ENCODE data around the gene HES1. TPM values are rescaled to one million over a fixed set of nuclear protein-coding genes. Genes with fewer than 3 reads are reported as not detected.

The HES1 gene, protein sequence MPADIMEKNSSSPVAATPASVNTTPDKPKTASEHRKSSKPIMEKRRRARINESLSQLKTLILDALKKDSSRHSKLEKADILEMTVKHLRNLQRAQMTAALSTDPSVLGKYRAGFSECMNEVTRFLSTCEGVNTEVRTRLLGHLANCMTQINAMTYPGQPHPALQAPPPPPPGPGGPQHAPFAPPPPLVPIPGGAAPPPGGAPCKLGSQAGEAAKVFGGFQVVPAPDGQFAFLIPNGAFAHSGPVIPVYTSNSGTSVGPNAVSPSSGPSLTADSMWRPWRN
- 100 to 1,000 TPM in 1 of 3 donors, 10 to 100 TPM in 1, 1 to 10 TPM in 1; 6.6 to 110 (median 87.2) TPM for total RNA-seq

DNA sequence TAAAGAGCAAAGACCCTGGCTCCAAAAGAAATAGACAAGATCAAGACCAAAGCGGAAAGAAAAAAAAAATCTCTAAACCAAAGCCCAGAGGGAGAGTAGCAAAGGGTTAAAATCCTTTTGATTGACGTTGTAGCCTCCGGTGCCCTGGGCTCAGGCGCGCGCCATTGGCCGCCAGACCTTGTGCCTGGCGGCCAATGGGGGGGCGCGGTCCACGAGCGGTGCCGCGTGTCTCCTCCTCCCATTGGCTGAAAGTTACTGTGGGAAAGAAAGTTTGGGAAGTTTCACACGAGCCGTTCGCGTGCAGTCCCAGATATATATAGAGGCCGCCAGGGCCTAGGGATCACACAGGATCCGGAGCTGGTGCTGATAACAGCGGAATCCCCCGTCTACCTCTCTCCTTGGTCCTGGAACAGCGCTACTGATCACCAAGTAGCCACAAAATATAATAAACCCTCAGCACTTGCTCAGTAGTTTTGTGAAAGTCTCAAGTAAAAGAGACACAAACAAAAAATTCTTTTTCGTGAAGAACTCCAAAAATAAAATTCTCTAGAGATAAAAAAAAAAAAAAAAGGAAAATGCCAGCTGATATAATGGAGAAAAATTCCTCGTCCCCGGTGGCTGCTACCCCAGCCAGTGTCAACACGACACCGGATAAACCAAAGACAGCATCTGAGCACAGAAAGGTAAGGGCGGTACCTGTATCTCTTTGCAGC is at the start of gene HES1:
Gene HES1, plus strand, starts transcription at position 343 of the 713 bp plus-strand sequence. Its CDS starts 233 bp downstream, at position 576.
- TF ChIP-seq POLR2AphosphoS5 (IDR thresholded peaks at IDR 0.05) (peak; percentile 97 to 98 (median 98)), POLR2A (IDR thresholded peaks at IDR 0.05) (peak; percentile 94)
- TF ChIP-seq, protein P1, sequence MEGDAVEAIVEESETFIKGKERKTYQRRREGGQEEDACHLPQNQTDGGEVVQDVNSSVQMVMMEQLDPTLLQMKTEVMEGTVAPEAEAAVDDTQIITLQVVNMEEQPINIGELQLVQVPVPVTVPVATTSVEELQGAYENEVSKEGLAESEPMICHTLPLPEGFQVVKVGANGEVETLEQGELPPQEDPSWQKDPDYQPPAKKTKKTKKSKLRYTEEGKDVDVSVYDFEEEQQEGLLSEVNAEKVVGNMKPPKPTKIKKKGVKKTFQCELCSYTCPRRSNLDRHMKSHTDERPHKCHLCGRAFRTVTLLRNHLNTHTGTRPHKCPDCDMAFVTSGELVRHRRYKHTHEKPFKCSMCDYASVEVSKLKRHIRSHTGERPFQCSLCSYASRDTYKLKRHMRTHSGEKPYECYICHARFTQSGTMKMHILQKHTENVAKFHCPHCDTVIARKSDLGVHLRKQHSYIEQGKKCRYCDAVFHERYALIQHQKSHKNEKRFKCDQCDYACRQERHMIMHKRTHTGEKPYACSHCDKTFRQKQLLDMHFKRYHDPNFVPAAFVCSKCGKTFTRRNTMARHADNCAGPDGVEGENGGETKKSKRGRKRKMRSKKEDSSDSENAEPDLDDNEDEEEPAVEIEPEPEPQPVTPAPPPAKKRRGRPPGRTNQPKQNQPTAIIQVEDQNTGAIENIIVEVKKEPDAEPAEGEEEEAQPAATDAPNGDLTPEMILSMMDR (IDR thresholded peaks at IDR 0.05), result peak in 1 of 3 donors; percentile 17
- Histone ChIP-seq H3K27me3 (no peaks in the 10 kb centered on the region), H3K27ac (peak within 1 kb of the TSS; percentile 99), H3K9me3 (no peaks in the 10 kb centered on the region), H3K36me3 (no peaks in the 10 kb centered on the region), H3K4me3 (peak within 1 kb of the TSS; percentile 58 to 89 (median 69)), H3K4me1 (peaks cover 0 to 8% of the 10 kb centered on the region in 2 donors)
- peak; percentile 92 to 95 for DNase-seq (ENCODE audit: low spot score in 2 of 2)
- intact Hi-C loops (cut with DNase I; ENCODE audit: low total_unique reads), result loop anchor here (10.0 kb wide), 1 partner anchor 179 kb away; no protein-coding TSS in a partner anchor

DNA sequence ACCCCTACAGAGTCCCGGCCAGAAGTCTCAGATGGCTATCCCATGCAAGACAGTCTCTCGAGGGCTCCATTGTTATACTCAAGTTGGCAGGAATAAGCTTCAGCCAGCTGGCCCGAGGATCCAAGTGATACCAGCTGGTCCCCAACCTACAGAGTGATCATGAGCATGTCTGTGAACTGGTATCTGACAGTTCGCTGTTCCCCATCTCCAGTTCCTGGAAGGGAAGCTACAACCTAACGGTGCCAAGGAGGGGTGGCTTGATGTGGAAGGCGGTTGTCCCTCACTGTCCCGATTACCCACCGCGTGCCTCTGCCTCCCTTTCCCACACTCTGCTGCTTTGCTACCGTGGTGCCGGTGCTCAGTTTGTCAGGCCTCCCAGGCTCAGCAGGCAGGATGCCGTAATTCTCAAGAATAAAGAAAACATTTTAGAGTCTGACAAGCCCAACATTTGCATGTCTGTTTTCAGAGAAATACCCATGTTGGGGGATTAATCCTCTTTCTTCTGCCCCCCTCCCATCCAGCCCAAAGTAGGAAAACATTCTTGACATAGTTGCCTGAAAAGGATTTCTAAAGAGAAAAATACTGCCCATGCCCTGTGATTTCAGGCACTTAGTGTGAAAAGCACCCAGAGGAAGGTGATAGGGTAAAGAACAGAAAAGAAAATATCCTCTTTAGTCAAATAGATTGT is 49.4 kb upstream of the HES1 start:
- Histone ChIP-seq H3K27ac (no peak overlapping the region), H3K4me3 (no peak overlapping the region), H3K4me1 (peaks cover 0 to 4% of the 10 kb centered on the region in 2 donors), H3K27me3 (no peaks in the 10 kb centered on the region), H3K36me3 (no peaks in the 10 kb centered on the region), H3K9me3 (no peaks in the 10 kb centered on the region)
- TF ChIP-seq, protein P1 (IDR thresholded peaks at IDR 0.05), result no peak
- TF ChIP-seq POLR2A (IDR thresholded peaks at IDR 0.05) (no peak), POLR2AphosphoS5 (IDR thresholded peaks at IDR 0.05) (no peak)
- intact Hi-C loops (cut with DNase I; ENCODE audit: low total_unique reads), result no loop called here
- DNase-seq (ENCODE audit: low spot score in 2 of 2), result no peak

DNA sequence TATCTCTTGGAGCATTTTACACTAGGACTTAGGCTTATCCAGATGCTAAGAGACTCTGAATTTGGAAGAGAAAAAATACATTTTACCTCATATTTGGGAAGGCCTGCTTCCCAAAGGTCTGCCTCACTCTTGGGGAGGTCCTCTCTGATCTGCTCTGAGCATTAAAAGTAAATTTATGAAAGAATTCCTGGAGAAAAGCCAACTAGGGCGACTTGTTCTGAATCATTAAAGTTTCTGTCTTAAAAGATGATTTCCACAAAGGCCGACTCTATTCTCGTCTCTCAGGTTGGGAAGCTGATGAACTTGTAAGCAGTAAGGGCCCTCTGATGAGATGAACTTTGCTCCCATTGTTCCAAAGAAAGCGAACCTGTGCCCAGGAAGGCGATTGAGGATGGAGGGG is 48.7 kb upstream of the HES1 start:
- Histone ChIP-seq H3K9me3 (no peaks in the 10 kb centered on the region), H3K4me1 (peaks cover 0 to 4% of the 10 kb centered on the region in 2 donors), H3K36me3 (no peaks in the 10 kb centered on the region), H3K27ac (no peak overlapping the region), H3K27me3 (no peaks in the 10 kb centered on the region), H3K4me3 (no peak overlapping the region)
- TF ChIP-seq, protein P1 (IDR thresholded peaks at IDR 0.05), result no peak
- TF ChIP-seq POLR2AphosphoS5 (IDR thresholded peaks at IDR 0.05), result no peak
- no peak for TF ChIP-seq POLR2A (IDR thresholded peaks at IDR 0.05)
- no peak for DNase-seq (ENCODE audit: low spot score in 2 of 2)
- intact Hi-C loops (cut with DNase I; ENCODE audit: low total_unique reads), result no loop called here

DNA sequence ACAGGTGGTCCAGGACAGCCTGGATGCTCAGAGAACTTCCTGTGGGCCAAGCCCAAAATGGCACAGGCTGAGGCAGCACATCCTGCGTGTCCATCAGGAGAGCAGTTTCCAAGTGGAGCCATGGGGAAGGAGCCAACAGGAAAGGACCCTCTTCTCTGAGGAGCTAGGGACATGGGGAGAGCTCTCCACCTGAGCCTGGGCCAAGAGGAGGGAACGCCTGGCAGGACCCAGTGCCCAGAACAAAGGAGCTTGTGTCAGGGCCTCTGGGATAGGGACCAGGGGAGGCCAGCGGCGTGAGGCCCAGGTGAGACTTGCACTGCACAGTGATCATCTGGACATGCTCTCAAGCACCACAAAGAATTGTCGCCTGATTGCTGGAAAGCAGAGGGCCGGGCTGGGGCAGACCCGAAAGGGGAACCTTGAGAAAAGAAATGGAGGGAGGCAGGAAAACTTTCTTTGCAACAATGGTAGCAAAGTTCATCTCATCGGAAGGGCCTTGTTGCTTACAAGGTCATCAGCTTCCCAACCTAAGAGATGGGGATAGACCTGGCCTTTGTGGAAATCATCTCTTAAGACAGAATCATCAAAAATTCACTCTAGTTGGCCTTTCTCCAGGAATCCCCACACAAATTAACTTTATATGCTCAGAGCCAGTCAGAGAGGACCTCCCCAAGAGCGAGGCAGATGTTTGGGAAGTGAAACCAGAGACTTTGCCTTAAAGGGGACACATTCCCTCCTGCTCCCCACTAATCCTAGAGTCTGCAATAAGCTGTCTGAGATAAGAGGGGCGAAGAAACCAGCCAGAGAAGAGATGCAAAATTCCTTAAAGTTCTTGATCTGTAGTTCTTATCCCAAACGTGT is 47.7 kb upstream of the HES1 start:
- Histone ChIP-seq H3K4me1 (peaks cover 0 to 4% of the 10 kb centered on the region in 2 donors), H3K9me3 (no peaks in the 10 kb centered on the region), H3K27me3 (no peaks in the 10 kb centered on the region), H3K27ac (peak overlapping the region in 1 of 2 donors; percentile 76), H3K4me3 (no peak overlapping the region), H3K36me3 (no peaks in the 10 kb centered on the region)
- TF ChIP-seq POLR2A (IDR thresholded peaks at IDR 0.05) (no peak), POLR2AphosphoS5 (IDR thresholded peaks at IDR 0.05) (no peak)
- TF ChIP-seq, protein P1 (IDR thresholded peaks at IDR 0.05), result no peak
- no peak for DNase-seq (ENCODE audit: low spot score in 2 of 2)
- intact Hi-C loops (cut with DNase I; ENCODE audit: low total_unique reads), result no loop called here
